Activated CD8-positive, alpha-beta memory T cell treated with anti-CD3 and anti-CD28 coated beads for 36 hours (primary cell): ENCODE results near the gene RASA2. TPM values are rescaled to one million over a fixed set of nuclear protein-coding genes. Genes with fewer than 3 reads are reported as not detected.

ENCODE experiments used
- CTCF ChIA-PET: fragments of 350-600 bp; sonication (Branson Sonifier 250); formaldehyde crosslinking; loops from one replicate; lab custom pipeline; 2021; ENCODE audit warnings: antibody characterized with exemption; lab: Charles Lee
- POLR2A ChIA-PET: fragments of 350-600 bp; sonication (Branson Sonifier 250); formaldehyde crosslinking; loops from one replicate; lab custom pipeline; 2021; ENCODE audit warnings: antibody characterized with exemption; lab: Charles Lee
- total RNA-seq, 2 experiments: library from RNA; stranded (reverse); gene quantifications; one replicate each; pipeline ENCODE4 v1.2.3, GENCODE V29; 2021

RASA2 gene
- total RNA-seq, 2 experiments from 2014 or later = 36.6 to 39.2 TPM

DNA sequence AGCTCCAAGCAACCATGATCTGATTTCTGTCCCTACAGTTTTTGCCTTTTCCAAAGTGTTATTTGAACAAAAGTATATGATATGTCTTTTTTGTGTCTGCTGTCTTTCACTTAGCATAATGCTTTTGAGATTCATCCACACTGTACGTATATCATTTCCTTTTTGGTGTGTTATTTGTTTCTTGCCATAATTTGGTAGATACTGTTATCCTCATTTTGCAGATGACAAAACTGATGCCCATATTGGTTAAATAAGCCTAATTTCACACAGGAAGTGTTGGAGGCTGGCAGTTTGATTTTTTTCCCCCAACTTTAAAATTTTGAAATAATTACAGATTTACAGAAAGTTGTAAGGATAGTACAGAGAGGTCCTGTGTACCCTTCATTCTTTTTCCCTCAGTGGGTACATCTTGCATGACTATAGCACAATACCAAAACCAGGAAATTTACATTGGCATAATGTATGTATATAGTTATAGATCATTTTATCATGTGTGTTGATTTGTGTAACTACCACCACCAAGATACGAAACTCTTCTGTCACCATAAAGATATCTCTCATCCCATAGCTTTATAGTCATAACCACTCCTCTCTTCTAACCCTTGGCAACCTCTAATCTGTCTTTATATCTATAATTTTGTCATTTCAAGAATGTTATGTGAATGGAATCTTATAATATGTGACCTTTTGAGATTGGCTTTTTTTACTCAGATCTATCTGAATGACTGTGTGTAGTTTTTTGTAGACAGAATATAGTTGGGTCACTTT, 55.6 kb downstream of the RASA2 start:
- ChIA-PET CTCF (interaction anchor here (1.2 kb wide), 1 partner anchor 54 kb away, joined by 3 read pairs; no protein-coding TSS in a partner anchor), POLR2A (interaction anchor here (1.0 kb wide), 1 partner anchor 54 kb away, joined by 4 read pairs; no protein-coding TSS in a partner anchor)

DNA sequence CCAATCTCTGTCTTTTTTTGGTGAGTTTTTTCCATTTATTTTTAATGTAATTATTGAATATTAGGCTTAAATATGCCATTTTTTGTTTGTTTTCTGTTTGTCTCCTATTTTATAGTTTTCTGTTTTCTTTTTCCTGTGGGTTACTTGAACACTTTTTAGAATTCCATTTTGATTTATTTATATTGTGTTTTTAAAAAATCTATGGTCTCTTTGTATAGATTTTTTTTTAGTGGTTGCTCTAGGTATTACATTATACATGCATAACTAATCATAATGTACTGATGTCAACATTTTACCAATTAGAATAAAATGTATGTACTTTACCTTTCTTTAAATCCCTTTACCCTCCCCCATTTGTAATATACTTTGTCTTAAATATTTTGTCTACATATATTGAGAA, 56.2 kb downstream of the RASA2 start:
- CTCF ChIA-PET = no interaction called here

DNA sequence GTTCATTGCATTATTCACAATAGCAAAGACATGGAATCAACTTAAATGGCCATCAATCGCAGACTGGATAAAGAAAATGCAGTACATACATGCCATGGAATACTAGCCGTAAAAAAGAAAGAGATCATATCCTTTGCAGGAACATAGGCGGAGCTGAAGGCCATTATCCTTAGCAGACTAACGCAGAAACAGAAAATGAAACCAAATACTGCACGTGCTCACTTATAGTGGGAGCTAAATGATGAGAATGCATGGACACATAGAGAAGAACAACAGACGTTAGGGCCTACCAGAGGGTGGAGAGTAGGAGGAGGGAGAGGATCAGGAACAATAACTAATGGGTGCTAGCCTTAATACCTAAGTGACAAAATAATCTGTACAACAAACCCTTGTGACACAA, 57.9 kb downstream of the RASA2 start:
- CTCF ChIA-PET = interaction anchor here (0.7 to 1.2 kb wide), 2 partner anchors 13 to 17 kb away, joined by 3 read pairs; no protein-coding TSS in a partner anchor
- POLR2A ChIA-PET = interaction anchor here (1.2 to 1.3 kb wide), 3 partner anchors 8 to 57 kb away, joined by 3 to 5 read pairs (median 4); no protein-coding TSS in a partner anchor

More for the DNA sequence above, 56.2 kb downstream of the RASA2 start:
- POLR2A ChIA-PET = interaction anchor here (1.0 kb wide), 1 partner anchor 54 kb away, joined by 4 read pairs; no protein-coding TSS in a partner anchor

DNA sequence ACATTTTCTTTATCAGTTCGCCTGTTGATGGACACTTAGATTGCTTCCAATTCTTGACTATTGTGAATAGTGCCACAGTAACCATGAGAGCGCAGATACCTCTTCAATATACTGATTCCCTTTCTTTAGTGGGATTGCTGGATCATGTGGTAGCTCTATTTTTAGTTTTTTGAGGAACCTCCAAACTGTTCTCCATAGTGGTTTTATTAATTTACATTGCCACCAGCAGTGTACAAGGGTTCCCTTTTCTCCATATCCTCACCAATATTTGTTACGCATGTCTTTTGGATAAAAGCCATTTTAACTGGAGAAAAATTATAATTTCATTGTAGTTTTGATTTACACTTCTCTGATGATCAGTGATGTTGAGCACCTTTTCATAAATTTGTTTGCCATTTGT, 59.3 kb downstream of the RASA2 start:
- ChIA-PET POLR2A (no interaction called here), CTCF (interaction anchor here (0.9 kb wide), 1 partner anchor 84 kb away, joined by 3 read pairs; no protein-coding TSS in a partner anchor)

DNA sequence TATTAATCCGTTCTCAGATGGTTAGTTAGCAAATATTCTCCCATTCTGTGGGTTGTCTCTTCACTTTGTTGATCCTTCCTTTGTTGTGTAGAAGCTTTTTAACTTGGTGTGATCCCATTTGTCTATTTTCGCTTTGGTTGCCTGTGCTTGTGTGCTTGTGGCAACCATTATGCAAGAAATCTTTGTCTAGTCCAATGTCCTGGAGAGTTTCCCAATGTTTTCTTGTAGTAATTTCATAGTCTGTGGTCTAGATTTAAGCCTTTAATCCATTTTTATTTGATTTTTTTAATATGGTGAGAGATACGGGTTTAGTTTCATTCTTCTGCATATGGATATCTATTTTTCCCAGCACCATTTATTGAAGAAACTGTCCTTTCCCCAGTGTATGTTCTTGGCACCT, 59.8 kb downstream of the RASA2 start:
- POLR2A ChIA-PET = no interaction called here
- CTCF ChIA-PET = no interaction called here

DNA sequence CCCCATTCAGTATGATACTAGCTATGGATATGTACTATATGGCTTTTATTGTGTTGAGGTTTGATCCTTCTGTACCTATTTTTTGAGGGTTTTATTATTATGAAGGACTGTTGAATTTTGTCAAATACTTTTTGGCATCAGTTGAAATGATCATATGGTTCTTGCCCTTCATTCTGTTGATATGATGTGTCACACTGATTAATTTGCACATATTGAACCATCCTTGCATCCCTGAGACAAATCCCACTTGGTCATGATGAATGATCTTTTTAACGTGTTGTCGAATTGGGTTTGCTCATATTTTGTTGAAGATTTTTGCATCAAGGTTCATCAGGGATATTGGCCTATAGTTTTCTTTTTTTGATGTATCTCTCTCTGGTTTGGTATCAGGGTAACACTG, 61.0 kb downstream of the RASA2 start:
- POLR2A ChIA-PET = no interaction called here
- CTCF ChIA-PET = interaction anchor here (1.3 kb wide), 1 partner anchor 74 kb away, joined by 3 read pairs; no protein-coding TSS in a partner anchor

DNA sequence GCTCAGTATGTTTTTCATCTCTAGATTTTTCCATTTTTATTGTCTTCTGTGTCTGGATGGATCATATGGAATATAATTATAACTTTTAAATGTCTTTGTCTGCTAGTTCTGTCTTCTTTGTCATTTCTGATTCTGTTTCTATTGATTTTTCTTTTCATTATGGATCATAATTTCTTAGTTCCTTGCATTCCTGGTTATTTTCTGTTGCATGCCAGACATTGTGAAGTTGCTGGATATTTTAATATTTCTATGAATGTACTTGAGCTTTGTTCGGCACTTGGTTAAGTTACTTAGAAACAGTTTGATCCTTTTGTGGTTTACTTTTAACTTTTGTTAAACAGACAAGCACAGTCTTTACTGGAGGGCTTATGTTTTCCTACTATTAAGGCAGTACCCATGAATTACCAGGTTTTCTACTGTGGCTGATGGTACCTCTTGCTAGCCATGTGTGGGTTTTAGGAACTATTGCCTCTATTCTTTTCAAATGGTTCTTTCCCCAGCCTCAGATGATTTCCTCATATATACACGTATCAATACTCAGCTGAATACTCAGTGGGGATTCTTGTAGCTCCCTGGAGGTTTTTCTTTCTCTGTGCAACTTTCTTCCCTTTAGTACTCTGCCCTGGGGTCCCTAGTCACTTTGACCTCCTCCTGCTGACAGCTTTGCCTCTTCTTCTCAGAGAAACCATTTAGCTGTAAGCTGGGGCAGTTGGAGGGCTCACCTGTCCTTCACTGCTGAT, 64.3 kb downstream of the RASA2 start:
- POLR2A ChIA-PET = interaction anchor here (0.7 kb wide), 1 partner anchor 52 kb away, joined by 5 read pairs; no protein-coding TSS in a partner anchor
- CTCF ChIA-PET = no interaction called here

DNA sequence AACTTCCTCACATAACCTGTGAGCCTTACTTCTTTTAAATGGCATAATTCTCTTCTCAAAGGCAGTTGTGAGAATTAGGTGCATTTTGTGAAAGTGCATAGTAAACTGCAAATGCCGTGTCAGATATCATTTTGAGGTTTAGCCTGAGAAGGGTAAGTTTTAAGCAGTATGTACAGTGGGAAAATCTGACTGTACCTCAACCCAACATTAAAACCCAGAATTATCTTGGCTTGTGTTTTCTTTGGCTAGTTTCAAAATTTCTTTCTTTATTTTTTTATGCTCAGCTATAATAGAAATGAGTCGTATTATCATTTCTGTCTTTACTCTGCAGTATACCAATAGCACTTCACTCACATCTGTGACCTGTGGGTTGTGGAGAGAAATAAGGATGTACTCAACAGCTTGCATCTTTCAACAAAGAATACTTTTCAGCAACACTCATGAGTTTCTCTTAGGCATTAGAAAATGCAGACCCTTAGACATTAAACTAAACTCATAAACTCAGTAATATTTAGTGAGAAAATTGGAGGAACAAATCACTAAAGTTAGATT, 65.7 kb downstream of the RASA2 start:
- ChIA-PET CTCF (interaction anchor here (0.8 to 2.1 kb wide), 7 partner anchors 22 to 90 kb away, joined by 3 to 10 read pairs (median 4); partner anchors contain the start of gene RASA2), POLR2A (interaction anchor here (1.5 to 2.7 kb wide), 3 partner anchors 53 to 66 kb away, joined by 6 to 24 read pairs (median 16); partner anchors contain the start of gene RASA2)

DNA sequence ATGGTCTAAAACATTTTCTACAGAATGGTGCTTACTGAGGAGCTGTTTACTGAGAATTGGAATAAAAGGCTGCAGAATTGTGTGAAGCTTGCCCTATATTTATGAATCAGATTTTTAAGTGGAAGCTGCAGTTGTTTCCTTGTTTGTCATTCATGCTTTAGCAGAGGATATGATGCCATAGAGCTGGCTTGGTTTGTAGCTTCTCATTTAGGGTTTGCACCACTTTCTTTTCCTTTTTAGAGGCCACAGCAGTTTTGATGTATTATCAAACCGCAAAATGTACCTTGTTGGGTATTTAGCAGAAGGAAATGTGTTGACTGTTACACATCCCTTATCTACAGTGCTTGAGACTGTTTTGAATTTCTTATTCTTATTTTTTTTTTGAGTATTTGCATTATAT, 66.2 kb downstream of the RASA2 start:
- CTCF ChIA-PET = interaction anchor here (0.8 to 2.1 kb wide), 7 partner anchors 23 to 91 kb away, joined by 3 to 10 read pairs (median 4); partner anchors contain the start of gene RASA2
- POLR2A ChIA-PET = interaction anchor here (0.7 to 2.7 kb wide), 4 partner anchors 9 to 66 kb away, joined by 3 to 24 read pairs (median 11); partner anchors contain the start of gene RASA2

DNA sequence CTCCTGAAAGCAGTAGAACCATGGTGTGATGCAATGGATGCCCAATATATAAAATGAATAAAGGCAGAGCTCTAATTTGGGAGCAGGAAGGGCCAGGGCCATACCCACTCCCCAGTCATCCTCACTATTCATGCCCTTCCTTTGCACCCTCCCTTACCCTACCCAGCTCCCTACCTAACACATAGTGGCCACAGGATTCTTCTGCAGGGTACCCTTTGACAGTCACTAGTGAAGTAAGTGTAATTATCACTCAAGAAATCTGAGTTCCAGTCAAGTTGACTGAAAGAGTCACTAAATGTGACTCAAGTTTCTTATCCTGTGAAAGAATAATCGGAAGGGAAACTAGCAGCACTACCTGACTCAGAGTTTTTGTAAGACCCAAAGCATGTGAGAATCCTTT, 69.2 kb downstream of the RASA2 start:
- CTCF ChIA-PET = interaction anchor here (1.1 to 2.3 kb wide), 4 partner anchors 57 to 96 kb away, joined by 5 to 7 read pairs (median 6); partner anchors contain the start of gene RASA2

DNA sequence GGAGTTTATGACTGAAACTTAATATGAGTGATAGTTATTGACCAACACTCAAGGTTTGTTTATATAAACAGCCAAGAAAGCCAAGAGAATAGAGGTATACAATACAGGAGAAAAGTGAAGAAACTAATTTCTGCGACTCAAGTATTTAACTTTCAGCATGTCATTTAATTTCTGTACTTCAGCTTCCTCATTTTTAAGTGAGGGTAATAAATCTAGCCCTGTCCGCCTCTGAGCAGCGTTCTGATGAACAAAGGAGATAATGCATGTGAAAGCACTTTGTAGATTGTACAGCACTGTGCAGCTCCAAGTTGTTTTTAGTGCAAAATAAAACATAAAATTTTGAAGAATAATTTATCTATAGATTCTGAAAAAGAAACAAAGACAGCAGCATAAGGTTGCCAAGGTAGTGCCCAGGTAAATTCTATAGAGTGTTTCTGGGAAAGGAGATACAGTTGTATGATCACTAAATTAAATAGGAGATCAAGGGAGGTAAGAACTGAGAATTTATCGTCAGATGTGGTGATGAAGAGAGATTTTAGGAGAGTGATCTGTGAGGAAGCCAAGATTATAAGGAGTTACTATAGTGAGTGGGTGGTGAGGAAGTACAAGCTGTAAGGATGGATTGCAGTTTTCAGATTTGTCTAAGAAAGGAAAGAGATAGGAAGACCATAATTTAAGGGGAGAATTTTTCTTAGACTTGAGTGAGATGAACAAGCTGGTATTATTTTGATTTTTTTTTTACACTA, 71.3 kb downstream of the RASA2 start:
- CTCF ChIA-PET = interaction anchor here (1.3 to 1.5 kb wide), 3 partner anchors 14 to 103 kb away, joined by 3 to 5 read pairs (median 3); no protein-coding TSS in a partner anchor
- POLR2A ChIA-PET = no interaction called here

More for the DNA sequence above, 69.2 kb downstream of the RASA2 start:
- POLR2A ChIA-PET = interaction anchor here (0.6 to 1.4 kb wide), 3 partner anchors 36 to 57 kb away, joined by 3 to 6 read pairs (median 3); no protein-coding TSS in a partner anchor

DNA sequence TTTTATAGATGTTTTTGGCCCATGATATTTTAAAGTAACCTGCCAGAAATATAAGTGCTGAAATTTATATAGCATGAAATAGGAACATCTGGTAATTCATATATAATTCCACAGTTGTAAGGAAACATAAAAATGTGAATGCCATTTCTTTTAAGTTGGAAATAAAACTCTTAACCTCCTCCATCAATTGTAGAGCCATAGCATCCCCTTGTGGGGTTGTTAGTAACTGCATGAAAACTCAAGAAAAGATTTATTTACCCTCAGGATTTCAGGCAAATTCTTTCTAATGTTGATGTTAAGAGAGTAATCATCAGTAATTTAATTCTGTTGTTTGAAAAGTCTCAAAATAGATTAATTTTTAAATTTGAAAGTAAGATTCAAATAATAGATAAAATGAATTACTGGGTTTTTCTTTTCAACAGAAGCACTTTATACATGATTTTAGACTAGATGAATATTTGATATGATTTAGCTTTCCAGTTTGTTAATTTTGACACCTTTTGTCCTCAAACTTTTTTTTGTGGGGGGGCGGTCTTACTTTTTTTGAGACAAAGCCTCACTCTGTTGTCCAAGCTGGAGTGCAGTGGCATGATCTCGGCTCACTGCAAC, 74.7 kb downstream of the RASA2 start:
- ChIA-PET POLR2A (interaction anchor here (0.5 to 1.4 kb wide), 3 partner anchors 62 to 250 kb away, joined by 3 to 4 read pairs (median 3); no protein-coding TSS in a partner anchor), CTCF (interaction anchor here (0.7 to 2.5 kb wide), 10 partner anchors 9 to 102 kb away, joined by 3 to 17 read pairs (median 4); no protein-coding TSS in a partner anchor)

DNA sequence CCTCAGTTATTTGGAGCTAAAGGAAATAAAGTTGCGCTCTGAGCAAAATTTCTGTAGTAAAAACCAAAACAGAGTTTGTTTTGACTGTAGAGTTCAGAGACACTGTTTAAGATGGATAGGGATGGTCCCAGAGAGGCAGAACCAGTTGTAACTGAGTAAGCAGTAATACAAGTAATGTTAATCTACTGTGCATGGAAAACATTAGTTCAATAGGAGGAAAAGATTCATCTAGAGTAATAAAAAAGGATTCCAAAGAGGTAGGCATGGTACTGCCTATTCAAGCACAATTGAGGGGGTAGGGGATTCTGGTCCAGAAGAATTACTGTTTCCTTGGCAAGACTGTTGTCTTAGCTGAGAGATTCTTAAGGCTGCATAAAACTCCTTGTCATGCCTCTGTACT, 77.4 kb downstream of the RASA2 start:
- ChIA-PET POLR2A (no interaction called here), CTCF (interaction anchor here (1.4 kb wide), 1 partner anchor 81 kb away, joined by 3 read pairs; no protein-coding TSS in a partner anchor)

DNA sequence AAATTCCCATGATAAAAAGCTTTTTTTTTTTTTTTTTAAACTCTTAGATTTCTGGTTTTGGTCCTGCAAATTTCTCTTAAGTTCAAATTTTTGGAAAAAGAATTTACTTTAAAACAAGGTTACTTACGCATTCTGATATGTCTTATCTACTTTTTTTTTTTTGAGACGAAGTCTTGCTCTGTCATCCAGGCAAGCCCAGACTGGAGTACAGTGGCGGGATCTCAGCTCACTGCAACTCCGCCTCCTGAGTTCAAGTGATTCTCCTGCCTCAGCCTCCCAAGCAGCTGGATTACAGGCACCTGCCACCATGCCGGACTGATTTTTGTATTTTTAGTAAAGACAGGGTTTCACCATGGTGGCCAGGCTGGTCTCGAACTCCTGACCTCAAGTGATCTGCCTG, 83.2 kb downstream of the RASA2 start:
- CTCF ChIA-PET = interaction anchor here (0.6 to 1.0 kb wide), 5 partner anchors 9 to 348 kb away, joined by 3 read pairs; no protein-coding TSS in a partner anchor
- POLR2A ChIA-PET = interaction anchor here (0.6 to 0.7 kb wide), 2 partner anchors 76 to 258 kb away, joined by 3 to 4 read pairs; no protein-coding TSS in a partner anchor

DNA sequence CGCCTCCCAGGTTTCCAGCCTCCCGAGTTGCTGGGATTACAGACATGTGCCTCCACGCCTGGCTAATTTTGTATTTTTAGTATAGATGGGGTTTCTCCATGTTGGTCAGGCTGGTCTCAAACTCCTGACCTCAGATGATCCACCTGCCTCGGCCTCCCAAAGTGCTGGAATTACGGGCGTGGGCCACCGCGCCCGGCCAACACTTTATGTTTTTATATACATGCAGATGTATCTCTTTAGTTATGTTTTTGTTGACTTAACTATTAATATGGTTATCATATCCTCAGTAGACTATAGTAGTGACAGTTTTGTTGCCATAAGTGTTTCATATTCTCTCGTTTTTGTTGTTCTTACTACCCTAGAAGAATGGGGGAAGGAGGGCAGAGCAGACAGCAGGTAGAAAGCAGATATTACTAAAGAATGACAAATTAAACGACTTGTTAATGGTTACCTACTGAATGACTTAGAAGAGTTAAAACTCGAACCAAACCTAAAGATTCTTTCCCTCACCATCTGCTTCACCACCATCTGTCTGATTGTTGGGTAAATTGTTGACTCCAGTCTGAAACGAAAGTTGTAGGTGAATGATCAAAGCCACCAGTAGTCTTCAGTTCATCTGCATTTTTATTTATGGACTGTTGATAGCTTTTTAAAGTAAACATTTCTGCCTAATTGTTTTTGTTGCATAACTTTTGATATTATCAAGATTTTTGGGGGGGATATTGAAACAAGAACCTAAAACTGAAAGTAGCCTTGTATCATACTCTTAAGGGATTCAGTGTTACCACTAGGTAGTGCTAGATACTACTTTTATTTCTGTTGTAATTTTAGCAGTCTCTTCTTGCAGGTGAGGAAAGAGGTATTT, 89.3 kb downstream of the RASA2 start:
- ChIA-PET POLR2A (no interaction called here), CTCF (no interaction called here)

DNA sequence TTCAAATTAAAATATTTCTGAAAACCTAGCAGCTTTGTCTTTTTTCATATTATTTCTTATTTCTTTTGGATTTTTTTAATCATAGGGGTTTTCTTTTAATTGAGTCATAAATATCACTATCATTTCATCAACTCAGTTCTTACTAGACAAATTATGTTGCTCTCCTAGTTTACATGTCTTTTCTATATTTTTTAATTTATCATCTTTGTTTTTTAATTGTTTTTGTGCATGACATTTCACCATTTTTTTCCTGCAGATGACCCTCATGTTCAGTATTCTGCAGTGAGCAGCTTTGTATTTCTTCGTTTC, 89.9 kb downstream of the RASA2 start:
- CTCF ChIA-PET = no interaction called here
- POLR2A ChIA-PET = no interaction called here
